H1 (cell line): Measurements from ENCODE around the gene CRCP. TPM values are rescaled to one million over a fixed set of nuclear protein-coding genes. Genes with fewer than 3 reads are reported as not detected.

Experiments used
- CTCF ChIA-PET: fragments of 300-600 bp; sonication (Branson Sonifier 250); formaldehyde crosslinking; loops from one replicate; lab custom pipeline; 2021; ENCODE audit not compliant: partially characterized antibody; lab: Charles Lee
- POLR2A ChIA-PET: fragments of 300-600 bp; sonication (Branson Sonifier 250); formaldehyde crosslinking; loops from one replicate; lab custom pipeline; 2021; ENCODE audit warnings: inconsistent platforms; ENCODE audit not compliant: partially characterized antibody; lab: Charles Lee
- DNase-seq, 2 experiments: peaks; one replicate each; pipeline versions ENCODE4 v3.0.0 to v3.0.0-alpha.2; 2010 to 2022; ENCODE audit warnings: low spot score in 2 of 2, low read depth in 1 of 2, mixed read lengths in 1 of 2
- FAIRE-seq: peaks from 2 replicates; lab custom pipeline; 2011; peaks lifted over from hg19 to GRCh38; lab: Jason Lieb, UNC
- H2AFZ ChIP-seq: 2 replicates; pipeline ENCODE4 v1.8.1; 2012; ENCODE audit warnings: low read length, inconsistent platforms
- H2AK5ac ChIP-seq: 2 replicates; pipeline ENCODE4 v1.6.1; 2013; ENCODE audit warnings: low read depth, low read length
- H2BK120ac ChIP-seq: replicated peaks from 2 replicates; pipeline ENCODE3; 2013; ENCODE audit warnings: low read depth, low read length, inconsistent platforms
- H2BK12ac ChIP-seq: 2 replicates; pipeline ENCODE4 v1.6.1; 2013; ENCODE audit warnings: low read depth, low read length
- H2BK15ac ChIP-seq: 2 replicates; pipeline ENCODE4 v1.6.1; 2013; ENCODE audit warnings: low read length
- H2BK20ac ChIP-seq: 2 replicates; pipeline ENCODE4 v1.6.1; 2013; ENCODE audit warnings: low read length
- H2BK5ac ChIP-seq: 2 replicates; pipeline ENCODE4 v1.6.1; 2013; ENCODE audit warnings: low read depth, low read length
- H3K14ac ChIP-seq: 2 replicates; pipeline ENCODE4 v1.6.1; 2013; ENCODE audit warnings: inconsistent platforms; ENCODE audit not compliant: insufficient read length
- H3K18ac ChIP-seq: 2 replicates; pipeline ENCODE4 v1.6.1; 2013; ENCODE audit warnings: low read length; ENCODE audit errors: extremely low read depth
- H3K23ac ChIP-seq: 2 replicates; pipeline ENCODE4 v1.6.1; 2013; ENCODE audit warnings: inconsistent platforms; ENCODE audit not compliant: insufficient read length
- H3K23me2 ChIP-seq: 2 replicates; pipeline ENCODE4 v1.6.1; 2013; ENCODE audit warnings: low read depth, low read length
- H3K27ac ChIP-seq: 2 replicates; pipeline ENCODE4 v1.6.1; 2011; ENCODE audit warnings: low read depth, low read length, inconsistent platforms
- H3K27me3 ChIP-seq, 4 experiments: replicated peaks in 1 of 4; 1 replicate in 1 of 4; 2 replicates in 3 of 4; pipeline versions ENCODE4 v1.6.1 to v1.8.1; 2011 to 2013; ENCODE audit warnings: low read length in 3 of 4, mild to moderate bottlenecking in 3 of 4, inconsistent platforms in 2 of 4, mixed read lengths in 2 of 4, moderate library complexity in 1 of 4; ENCODE audit not compliant: control insufficient read depth in 3 of 4, insufficient read depth in 3 of 4; ENCODE audit errors: extremely low read depth in 1 of 4
- H3K36me3 ChIP-seq, 4 experiments: 2 replicates each; pipeline versions ENCODE4 v1.6.1 to v1.8.1; 2011 to 2013; ENCODE audit warnings: mild to moderate bottlenecking in 4 of 4, low read length in 3 of 4, moderate library complexity in 2 of 4, control low read depth in 1 of 4, inconsistent platforms in 1 of 4; ENCODE audit not compliant: insufficient read depth in 4 of 4, control insufficient read depth in 2 of 4
- H3K4ac ChIP-seq: replicated peaks from 2 replicates; pipeline ENCODE3; 2013; ENCODE audit warnings: low read length, low read depth, mixed read lengths, inconsistent platforms; ENCODE audit not compliant: insufficient read length
- H3K4me1 ChIP-seq, 4 experiments: replicated peaks in 1 of 4; 1 replicate in 1 of 4; 2 replicates in 3 of 4; pipeline versions ENCODE4 v1.6.1 to v1.8.1; 2011 to 2013; ENCODE audit warnings: low read length in 3 of 4, inconsistent platforms in 2 of 4, mixed read lengths in 1 of 4; ENCODE audit not compliant: insufficient read depth in 4 of 4, control insufficient read depth in 3 of 4
- H3K4me2 ChIP-seq, 2 experiments: 2 replicates each; pipeline versions ENCODE4 v1.6.1 to v1.8.1; 2011 to 2013; ENCODE audit warnings: low read depth in 2 of 2, low read length in 2 of 2, control low read depth in 1 of 2, inconsistent platforms in 1 of 2, mild to moderate bottlenecking in 1 of 2; ENCODE audit not compliant: insufficient read depth in 1 of 2
- H3K4me3 ChIP-seq, 4 experiments: fragments of 200-600, 300-600 bp in 1 of 4; sonication (generic), shearing (Covaris generic), sonication (Bioruptor Twin) in 1 of 4; 2 replicates each; pipeline versions ENCODE4 v1.5.1 to v1.8.1; 2011 to 2016; ENCODE audit warnings: low read length in 4 of 4, low read depth in 3 of 4, control low read depth in 2 of 4, inconsistent platforms in 2 of 4, mild to moderate bottlenecking in 2 of 4, mixed read lengths in 1 of 4, moderate library complexity in 1 of 4; ENCODE audit not compliant: insufficient read depth in 2 of 4; ENCODE audit errors: extremely low read depth in 1 of 4
- H3K56ac ChIP-seq: replicated peaks from 2 replicates; pipeline ENCODE3; 2013; ENCODE audit warnings: low read depth, mild to moderate bottlenecking, mixed read lengths, low read length, inconsistent platforms; ENCODE audit not compliant: insufficient read length
- H3K79me1 ChIP-seq: 2 replicates; pipeline ENCODE4 v1.6.1; 2013; ENCODE audit warnings: low read depth, low read length, control low read depth
- H3K79me2 ChIP-seq, 2 experiments: 2 replicates each; pipeline versions ENCODE4 v1.6.1 to v1.8.1; 2012 to 2013; ENCODE audit warnings: low read length in 2 of 2, mild to moderate bottlenecking in 2 of 2, inconsistent platforms in 1 of 2; ENCODE audit not compliant: insufficient read depth in 2 of 2, control insufficient read depth in 1 of 2
- H3K9ac ChIP-seq, 4 experiments: replicated peaks in 1 of 4; 1 replicate in 1 of 4; 2 replicates in 3 of 4; pipeline versions ENCODE4 v1.6.1 to v1.8.1; 2011 to 2013; ENCODE audit warnings: low read depth in 3 of 4, low read length in 3 of 4, control low read depth in 2 of 4, mild to moderate bottlenecking in 2 of 4, moderate library complexity in 2 of 4, inconsistent platforms in 1 of 4; ENCODE audit errors: extremely low read depth in 1 of 4
- H3K9me3 ChIP-seq, 2 experiments: 2 replicates each; pipeline versions ENCODE4 v1.6.1 to v1.8.1; 2012 to 2013; ENCODE audit warnings: mild to moderate bottlenecking in 2 of 2, moderate library complexity in 2 of 2, control low read depth in 1 of 2, inconsistent platforms in 1 of 2, low read depth in 1 of 2, low read length in 1 of 2, mixed read lengths in 1 of 2; ENCODE audit not compliant: insufficient read depth in 2 of 2
- H4K20me1 ChIP-seq, 2 experiments: replicated peaks in 1 of 2; 2 replicates each; pipeline versions ENCODE3 to v1.8.1; 2011 to 2013; ENCODE audit warnings: inconsistent platforms in 2 of 2, low read length in 2 of 2, mild to moderate bottlenecking in 1 of 2; ENCODE audit not compliant: insufficient read depth in 2 of 2, control insufficient read depth in 1 of 2
- H4K5ac ChIP-seq: 2 replicates; pipeline ENCODE4 v1.6.1; 2013; ENCODE audit warnings: low read length, low read depth, mixed read lengths, inconsistent platforms; ENCODE audit not compliant: insufficient read length
- H4K8ac ChIP-seq: 2 replicates; pipeline ENCODE4 v1.8.0; 2013; ENCODE audit warnings: mild to moderate bottlenecking, moderate library complexity, low read length, inconsistent platforms; ENCODE audit not compliant: insufficient read depth; ENCODE audit errors: extremely low read depth
- H4K91ac ChIP-seq: replicated peaks from 2 replicates; pipeline ENCODE3; 2013; ENCODE audit warnings: low read length, mixed read lengths, inconsistent platforms; ENCODE audit not compliant: insufficient read length
- ATF3 ChIP-seq: IDR thresholded peaks from 2 replicates; pipeline ENCODE4 v1.6.1; 2011; ENCODE audit warnings: low read depth, mild to moderate bottlenecking, low read length; ENCODE audit not compliant: insufficient read depth
- CHD1 ChIP-seq: IDR thresholded peaks from 2 replicates; pipeline ENCODE4 v1.6.1; 2012; ENCODE audit warnings: low read depth, low read length, improper control_type of control experiment
- CHD2 ChIP-seq: IDR thresholded peaks from 2 replicates; pipeline ENCODE4 v1.6.1; 2012; ENCODE audit warnings: low read length, improper control_type of control experiment
- FOSL1 ChIP-seq: IDR thresholded peaks from 2 replicates; pipeline ENCODE4 v1.6.1; 2011; ENCODE audit warnings: mild to moderate bottlenecking, low read depth, low read length, moderate library complexity; ENCODE audit not compliant: insufficient read depth
- HDAC2 ChIP-seq, 2 experiments: fragments of 300-600 bp in 1 of 2; sonication (generic) in 1 of 2; IDR thresholded peaks; 2 replicates each; pipeline ENCODE4 v1.6.1; 2011 to 2012; ENCODE audit warnings: low read depth in 2 of 2, low read length in 2 of 2, mild to moderate bottlenecking in 2 of 2, moderate library complexity in 2 of 2, borderline replicate concordance in 1 of 2, inconsistent platforms in 1 of 2
- JUND ChIP-seq: IDR thresholded peaks from 2 replicates; pipeline ENCODE4 v1.6.1; 2011; ENCODE audit warnings: mild to moderate bottlenecking, improper control_type of control experiment, low read length
- KDM4A ChIP-seq: IDR thresholded peaks from one replicate; pipeline ENCODE4 v1.7.1; 2012; ENCODE audit warnings: low read depth, mild to moderate bottlenecking, moderate library complexity, low read length, inconsistent platforms; ENCODE audit not compliant: severe bottlenecking
- RFX5 ChIP-seq: IDR thresholded peaks from 2 replicates; pipeline ENCODE4 v1.6.1; 2011; ENCODE audit warnings: low read depth, low read length, improper control_type of control experiment, borderline replicate concordance
- SP1 ChIP-seq: IDR thresholded peaks from 2 replicates; pipeline ENCODE4 v1.6.1; 2011; ENCODE audit warnings: low read depth, low read length
- YY1 ChIP-seq: IDR thresholded peaks from 2 replicates; pipeline ENCODE4 v1.6.1; 2011; ENCODE audit warnings: low read depth, mild to moderate bottlenecking, low read length
- WGBS, 2 experiments: shearing (Covaris generic) in 1 of 2; methylation state at CpG; one replicate each; pipeline versions ENCODE4 v1.1.6 to v1.1.7; 2013 to 2015; ENCODE audit warnings: low lambda C conversion rate in 2 of 2, mixed read lengths in 2 of 2, inconsistent platforms in 1 of 2, low coverage in 1 of 2, missing lambda C conversion rate in 1 of 2; ENCODE audit not compliant: insufficient replicate concordance in 2 of 2, insufficient coverage in 1 of 2, insufficient read length in 1 of 2; ENCODE audit errors: extremely low coverage in 1 of 2, missing lambda C conversion rate in 1 of 2; 5-methylcytosine and 5-hydroxymethylcytosine counted together
- polyA plus RNA-seq, 7 experiments: library from polyadenylated mRNA; depleted of rRNA in 3 of 7; stranded (reverse) in 5 of 7; unstranded in 2 of 7; fragments of >200 nt in 5 of 7; fragments of 200-250 nt in 2 of 7; gene quantifications; 1 replicate in 5 of 7; 2 replicates in 1 of 7; 4 replicates in 1 of 7; pipeline versions ENCODE4 v1.2.1 to v1.2.3, GENCODE V29; 2011 to 2013; ENCODE audit warnings: missing spikeins in 2 of 7, mixed read lengths in 2 of 7
- total RNA-seq: library from RNA; stranded (reverse); fragmentation: NEBNext Ultra II Directional; extraction: Animal tissue kit (Norgen Biotek cat#: 25700); gene quantifications from 2 replicates; pipeline ENCODE4 v1.2.1, GENCODE V29; 2021

The CRCP gene
- total and polyA plus RNA-seq, 2 of the 8 experiments (the other 6 are each of a cell fraction or from before 2014, with no cell fraction given) = 15.0 to 29.3 TPM

GRCh38 chr7:66075590-66076461, 38.8 kb upstream of the CRCP start, which contains the start of gene ASL:
Gene ASL, plus strand, starts transcription at chr7:66075819. Its CDS starts 263 bp downstream, at chr7:66076082.
- 2% methylated on average over 32 of the region's 67 CpGs; no CpG with 5 or more reads in 1 of the 2 experiments for WGBS, 2 experiments
- no peak within 1 kb of the TSS for H4K91ac ChIP-seq
- FAIRE-seq (no peak), DNase-seq (peak; percentile 61 to 99)
- 0 out of 8 replicates have a peak, but pooled peaks cover 0 to 4% (median 0%) of the 10 kb centered on the region in 4 experiments for H3K36me3 ChIP-seq
- H2BK20ac ChIP-seq = no peak within 1 kb of the TSS
- H3K56ac ChIP-seq = no peak within 1 kb of the TSS
- H2BK12ac ChIP-seq = no peak within 1 kb of the TSS
- peaks cover 2% of the 10 kb centered on the region; the same call in 1 of the 2 replicates for H3K79me1 ChIP-seq
- H3K9me3 ChIP-seq = no peaks in the 10 kb centered on the region
- H3K4me2 ChIP-seq = peak within 1 kb of the TSS; percentile 93 to 95
- peak within 1 kb of the TSS; percentile 80; the same call in 1 of the 2 replicates for H2BK5ac ChIP-seq
- no peaks in the 10 kb centered on the region for H3K27me3 ChIP-seq
- no peak within 1 kb of the TSS for H3K14ac ChIP-seq
- peak within 1 kb of the TSS; percentile 81 to 100 (median 84) for H3K4me3 ChIP-seq
- H3K23me2 ChIP-seq = peaks cover 7% of the 10 kb centered on the region; the same call in 1 of the 2 replicates
- H2BK15ac ChIP-seq = 0 out of 2 replicates have a peak within 1 kb of the TSS, but pooled peaks have one; percentile 84
- POLR2A ChIA-PET = interaction anchor here (0.6 to 2.7 kb wide), 19 partner anchors 8 to 422 kb away, joined by 3 to 11 read pairs (median 4); partner anchors contain the start of gene CRCP
- CTCF ChIA-PET = no interaction called here
- peak within 1 kb of the TSS; percentile 62 for H4K5ac ChIP-seq
- no peak within 1 kb of the TSS for H3K23ac ChIP-seq
- H3K9ac ChIP-seq = peak within 1 kb of the TSS; percentile 66 to 83 (median 77)
- no peak within 1 kb of the TSS for H2AK5ac ChIP-seq
- peaks cover 0 to 3% of the 10 kb centered on the region in 2 experiments for H4K20me1 ChIP-seq
- no peak within 1 kb of the TSS for H2BK120ac ChIP-seq
- 0 out of 2 replicates have a peak within 1 kb of the TSS, but pooled peaks have one; percentile 42 for H2AFZ ChIP-seq
- H3K4me1 ChIP-seq = peaks cover 0 to 10% (median 6%) of the 10 kb centered on the region in 4 experiments; a peak in 4 of 7 replicates
- H3K4ac ChIP-seq = no peak within 1 kb of the TSS
- peak within 1 kb of the TSS; percentile 81; the same call in 1 of the 2 replicates for H4K8ac ChIP-seq
- peak within 1 kb of the TSS; percentile 78 for H3K18ac ChIP-seq
- H3K27ac ChIP-seq = peak within 1 kb of the TSS; percentile 72; the same call in 1 of the 2 replicates
- H3K79me2 ChIP-seq = 0 out of 4 replicates have a peak, but pooled peaks cover 0 to 5% of the 10 kb centered on the region in 2 experiments
- TF ChIP-seq YY1 (0 out of 2 replicates have a peak, but pooled peaks have one; percentile 17), RFX5 (no peak), CHD2 (no peak; the same call in 1 of the 2 replicates), JUND (no peak), CHD1 (no peak), ATF3 (no peak), FOSL1 (no peak), SP1 (peak; percentile 88; the same call in 1 of the 2 replicates), KDM4A (peak; percentile 89), HDAC2 (IDR thresholded peaks at IDR 0.05; ENCODE audit: borderline replicate concordance in 1 of 2, low read depth in 2 of 2, low read length in 2 of 2) (no peak)
